ENCODE results near the gene FKBP3.

GRCh38 chr14:45125754-45126153 lies 8.5 kb downstream of the FKBP3 start:
- TF ChIP-seq MAX (IDR thresholded peaks at IDR 0.05) (no peak), TEAD4 (IDR thresholded peaks at IDR 0.05) (no peak), CREB1 (IDR thresholded peaks at IDR 0.05; ENCODE audit: low read depth) (no peak), EP300 (IDR thresholded peaks at IDR 0.05; ENCODE audit: borderline replicate concordance) (no peak), REST (IDR thresholded peaks at IDR 0.05; ENCODE audit: low read depth) (no peak), FOXM1 (IDR thresholded peaks at IDR 0.05; ENCODE audit: borderline replicate concordance, low read depth) (no peak), CEBPB (IDR thresholded peaks at IDR 0.05) (no peak), EGR1 (IDR thresholded peaks at IDR 0.05) (no peak), YY1 (IDR thresholded peaks at IDR 0.05; ENCODE audit: low read depth) (no peak), TAF1 (IDR thresholded peaks at IDR 0.05; ENCODE audit: low read depth) (no peak), USF1 (IDR thresholded peaks at IDR 0.05) (no peak), RAD21 (IDR thresholded peaks at IDR 0.05; ENCODE audit: low read depth) (no peak), NFIC (IDR thresholded peaks at IDR 0.05) (no peak)

All from Ishikawa (cell line).